AG10803 (cell line): ENCODE data around the gene FAHD2A.
"Not testable (repeated sequence)": the region's sequence is repeated elsewhere in the genome, so short reads cannot be mapped to it uniquely, and the experiment has no call there.

Source experiments
- DNase-seq: peaks from one replicate; pipeline ENCODE4 v3.0.0; 2010; ENCODE audit warnings: low read depth
- H3K4me3 ChIP-seq: 2 replicates; pipeline ENCODE4 v1.5.1; 2011; ENCODE audit warnings: mild to moderate bottlenecking, low read length, control low read depth
- TF ChIP-seq, protein P1 (sequence below): conservative IDR thresholded peaks from 2 replicates; pipeline ENCODE4 v1.5.1; 2011; ENCODE audit warnings: mild to moderate bottlenecking, low read length, control low read depth, inconsistent platforms

Gene FAHD2A, protein sequence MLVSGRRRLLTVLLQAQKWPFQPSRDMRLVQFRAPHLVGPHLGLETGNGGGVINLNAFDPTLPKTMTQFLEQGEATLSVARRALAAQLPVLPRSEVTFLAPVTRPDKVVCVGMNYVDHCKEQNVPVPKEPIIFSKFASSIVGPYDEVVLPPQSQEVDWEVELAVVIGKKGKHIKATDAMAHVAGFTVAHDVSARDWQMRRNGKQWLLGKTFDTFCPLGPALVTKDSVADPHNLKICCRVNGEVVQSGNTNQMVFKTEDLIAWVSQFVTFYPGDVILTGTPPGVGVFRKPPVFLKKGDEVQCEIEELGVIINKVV

DNA sequence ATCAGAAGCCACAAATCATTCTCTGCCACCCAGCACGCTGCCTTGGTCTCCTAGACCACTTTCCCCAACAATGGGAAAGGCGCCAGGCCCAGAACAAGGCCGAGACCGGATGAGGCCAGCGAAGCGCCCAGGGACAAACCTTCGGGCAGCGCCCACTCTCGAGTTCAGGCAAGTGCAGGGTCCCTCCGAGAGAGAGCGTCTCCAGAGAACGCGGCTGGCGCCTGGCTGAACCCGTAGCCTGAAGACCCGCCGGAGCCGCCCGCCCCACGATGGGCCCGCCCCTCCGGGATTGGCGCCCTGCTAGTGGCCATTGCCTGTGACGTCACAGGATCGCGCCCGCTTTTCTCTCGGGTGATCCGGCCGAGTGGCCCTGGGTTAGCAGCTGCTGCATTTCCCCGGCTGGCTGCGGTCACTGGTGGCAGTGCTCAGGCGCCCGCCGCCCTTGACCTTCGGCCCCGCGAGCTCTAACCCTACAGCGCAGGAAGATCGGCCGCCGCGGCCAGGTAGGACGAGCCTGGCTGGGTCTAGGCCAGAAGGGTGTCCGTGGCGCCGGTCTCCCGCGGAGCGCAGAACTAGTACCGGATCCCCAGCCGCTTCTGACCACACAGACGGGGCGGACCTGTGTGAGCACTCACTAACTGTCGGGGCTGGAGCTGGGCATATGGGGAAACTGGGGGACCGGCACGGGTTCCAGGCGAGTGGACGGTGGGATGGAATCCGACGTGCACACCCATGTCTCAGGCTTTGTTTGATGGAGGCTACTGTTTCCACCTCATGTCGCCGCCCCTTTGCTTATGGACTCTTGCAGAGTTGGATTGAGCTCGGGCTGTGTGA lies at the start of gene FAHD2A:
Gene FAHD2A, plus strand, starts transcription at position 339 of the 834 bp plus-strand sequence. CDS start 2,851 bp downstream, outside the sequence.
- DNase-seq: peak; percentile 82
- TF ChIP-seq, protein P1, sequence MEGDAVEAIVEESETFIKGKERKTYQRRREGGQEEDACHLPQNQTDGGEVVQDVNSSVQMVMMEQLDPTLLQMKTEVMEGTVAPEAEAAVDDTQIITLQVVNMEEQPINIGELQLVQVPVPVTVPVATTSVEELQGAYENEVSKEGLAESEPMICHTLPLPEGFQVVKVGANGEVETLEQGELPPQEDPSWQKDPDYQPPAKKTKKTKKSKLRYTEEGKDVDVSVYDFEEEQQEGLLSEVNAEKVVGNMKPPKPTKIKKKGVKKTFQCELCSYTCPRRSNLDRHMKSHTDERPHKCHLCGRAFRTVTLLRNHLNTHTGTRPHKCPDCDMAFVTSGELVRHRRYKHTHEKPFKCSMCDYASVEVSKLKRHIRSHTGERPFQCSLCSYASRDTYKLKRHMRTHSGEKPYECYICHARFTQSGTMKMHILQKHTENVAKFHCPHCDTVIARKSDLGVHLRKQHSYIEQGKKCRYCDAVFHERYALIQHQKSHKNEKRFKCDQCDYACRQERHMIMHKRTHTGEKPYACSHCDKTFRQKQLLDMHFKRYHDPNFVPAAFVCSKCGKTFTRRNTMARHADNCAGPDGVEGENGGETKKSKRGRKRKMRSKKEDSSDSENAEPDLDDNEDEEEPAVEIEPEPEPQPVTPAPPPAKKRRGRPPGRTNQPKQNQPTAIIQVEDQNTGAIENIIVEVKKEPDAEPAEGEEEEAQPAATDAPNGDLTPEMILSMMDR: no peak
- H3K4me3 ChIP-seq: peak within 1 kb of the TSS; percentile 94

- H3K4me3 ChIP-seq: no peak overlapping the region
- DNase-seq: no peak
- TF ChIP-seq, protein P1: no peak
Observed at GRCh38 chr2:95353055-95353575, 49.4 kb upstream of the FAHD2A start.

- DNase-seq: no peak
- TF ChIP-seq, protein P1: no peak
Observed at GRCh38 chr2:95353613-95354468, 48.7 kb upstream of the FAHD2A start.

DNA sequence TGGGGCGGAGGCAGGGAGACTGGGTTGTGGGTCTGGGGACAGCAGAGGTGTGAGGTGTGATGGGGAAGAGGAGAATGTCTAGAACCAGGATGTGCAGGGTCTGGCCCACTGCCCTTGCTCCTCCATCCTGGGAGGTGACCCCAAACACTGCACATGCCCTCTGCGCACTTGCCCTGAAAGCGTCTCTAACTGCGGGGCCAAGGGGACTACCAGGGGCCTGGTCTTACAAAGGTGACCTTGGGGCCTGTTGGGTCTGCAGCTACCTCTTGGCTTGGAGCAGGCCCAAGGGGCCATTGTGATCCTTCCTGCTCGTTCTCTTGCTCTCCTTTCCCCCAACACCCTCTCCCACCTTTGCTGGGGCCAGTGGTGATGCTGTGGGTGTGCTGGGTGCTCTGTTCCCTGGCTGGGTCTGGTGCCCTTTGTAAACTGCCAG lies 48.0 kb upstream of the FAHD2A start:
- TF ChIP-seq, protein P1: no peak
- no peak for DNase-seq
- no peak overlapping the region for H3K4me3 ChIP-seq

More at GRCh38 chr2:95353613-95354468, 48.7 kb upstream of the FAHD2A start:
- H3K4me3 ChIP-seq: no peak overlapping the region

DNA sequence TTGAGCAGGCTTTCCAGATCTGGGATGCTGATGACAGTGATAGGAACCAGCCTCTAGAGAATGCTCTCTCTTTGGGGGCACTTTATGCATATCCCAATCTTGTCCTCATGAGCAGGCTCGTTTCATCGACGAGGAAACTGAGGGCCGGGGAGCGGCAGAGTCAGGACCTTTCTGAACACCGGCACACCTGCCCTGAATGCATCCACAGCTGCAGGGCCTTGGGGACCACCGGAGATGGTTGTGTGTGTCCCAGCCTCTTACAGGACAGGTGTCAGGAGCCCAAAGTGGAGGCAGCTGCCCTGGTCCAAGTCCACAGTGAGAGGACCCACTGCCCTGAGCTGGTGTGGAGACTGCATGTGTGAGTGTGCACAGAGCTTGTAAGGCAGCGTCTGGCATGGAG lies 47.6 kb upstream of the FAHD2A start:
- DNase-seq: no peak
- no peak overlapping the region for H3K4me3 ChIP-seq

GRCh38 chr2:95355486-95355885 lies 47.0 kb upstream of the FAHD2A start:
- H3K4me3 ChIP-seq, DNase-seq: not testable (repeated sequence)

More for the DNA sequence above, 47.6 kb upstream of the FAHD2A start:
- TF ChIP-seq, protein P1: no peak
